Left hindlimb (tissue), 1 donor: ENCODE data around the gene TGFB2.

ENCODE experiments used
- DNase-seq: peaks from one replicate; pipeline ENCODE4 v3.0.0-alpha.2; 2018

TGFB2 gene

DNA sequence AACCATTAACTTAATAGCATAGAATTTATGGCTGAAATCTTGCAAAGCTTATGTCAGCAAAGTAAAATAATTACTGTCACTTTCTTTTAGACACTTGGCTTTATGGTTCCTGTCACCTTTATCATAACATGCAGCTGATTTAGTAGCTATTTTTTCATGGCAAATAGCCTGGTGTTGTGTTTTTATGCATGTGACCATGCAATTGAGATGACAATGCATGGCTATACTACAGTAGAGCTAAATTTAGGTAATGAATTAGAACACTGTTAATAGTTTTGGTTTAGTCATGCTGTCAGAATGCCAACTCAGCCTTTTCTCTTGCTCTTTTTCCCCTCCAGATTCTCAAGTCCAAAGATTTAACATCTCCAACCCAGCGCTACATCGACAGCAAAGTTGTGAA is 88.6 kb downstream of the TGFB2 start:
- DNase-seq, result no peak

DNA sequence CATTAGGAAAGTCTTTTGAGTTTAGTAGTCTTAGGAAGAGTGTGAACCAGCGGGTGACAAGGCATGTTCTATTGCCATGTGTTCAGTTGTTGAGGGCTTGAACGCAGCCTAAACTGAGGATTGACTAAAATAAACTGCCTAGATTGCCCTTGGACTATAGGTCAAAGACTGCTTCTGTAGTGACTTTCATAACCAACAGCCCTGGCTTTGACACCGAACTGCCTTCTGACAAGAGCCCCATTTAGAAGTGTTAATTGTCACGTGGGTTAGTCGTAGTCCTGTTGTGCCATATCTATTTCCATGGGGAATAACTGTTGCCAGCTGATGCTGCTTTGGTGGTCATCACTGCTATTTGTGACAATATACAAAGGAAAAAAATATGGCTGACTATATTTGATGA is 90.4 kb downstream of the TGFB2 start:
- DNase-seq, result no peak

GRCh38 chr1:218436346-218436745 is 91.2 kb downstream of the TGFB2 start:
- DNase-seq, result no peak

DNA sequence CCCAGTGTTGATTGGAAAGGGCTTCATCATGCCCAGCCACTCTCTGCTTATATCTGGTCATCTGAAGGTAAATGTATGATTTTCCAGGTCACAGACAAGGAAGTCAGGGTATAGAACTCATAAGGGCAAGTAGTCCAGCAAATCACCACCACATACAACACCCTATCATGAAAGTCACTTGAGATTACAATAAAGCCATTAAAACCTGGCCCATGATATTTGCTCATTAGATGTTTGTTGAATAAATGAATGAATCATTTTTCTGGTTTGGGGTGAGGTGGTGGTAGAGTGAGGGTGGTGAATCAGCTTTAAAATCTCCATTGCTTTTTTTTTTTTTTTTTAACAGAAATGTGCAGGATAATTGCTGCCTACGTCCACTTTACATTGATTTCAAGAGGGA is 91.9 kb downstream of the TGFB2 start:
- no peak for DNase-seq

DNA sequence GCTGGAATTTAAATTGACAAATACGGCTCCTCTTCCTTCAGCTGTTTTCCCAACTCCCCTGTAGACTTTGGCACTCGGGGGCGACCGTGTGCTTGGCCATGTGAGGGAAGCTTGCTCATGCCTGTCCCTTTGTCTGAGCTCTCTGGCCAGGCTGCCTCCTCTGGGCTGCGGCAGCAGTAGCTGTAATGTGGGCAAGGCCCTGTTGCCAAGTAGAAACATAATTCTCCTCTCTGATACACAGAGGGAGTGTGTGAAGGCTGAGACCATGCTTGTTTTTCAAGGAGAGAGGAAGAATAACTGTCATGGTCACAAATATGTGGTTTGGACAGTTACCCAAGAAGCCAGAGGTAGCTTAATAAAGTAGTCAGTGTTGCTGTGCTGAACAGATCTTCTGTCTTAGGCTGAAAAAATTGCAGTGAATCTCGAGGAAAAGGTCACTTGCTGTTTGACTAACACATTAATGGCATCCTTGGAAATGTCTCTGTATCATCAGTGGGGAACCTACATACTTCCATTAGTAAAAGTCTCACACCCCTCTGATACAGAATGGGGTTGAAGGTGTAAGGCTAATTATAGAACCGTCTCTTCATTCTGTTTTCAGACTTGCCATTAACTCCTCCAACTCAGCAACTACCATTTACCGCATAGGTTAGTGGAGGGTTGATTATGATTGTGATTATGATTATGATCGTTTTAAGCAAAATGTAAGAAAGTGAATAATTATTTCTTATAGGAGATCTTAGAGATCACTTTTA is 94.6 kb downstream of the TGFB2 start:
- DNase-seq, result peak; percentile 69

- no peak for DNase-seq
Observed at GRCh38 chr1:218443255-218443654, 98.1 kb downstream of the TGFB2 start.

- DNase-seq, result no peak
Observed at GRCh38 chr1:218444173-218444572, 99.0 kb downstream of the TGFB2 start.

DNA sequence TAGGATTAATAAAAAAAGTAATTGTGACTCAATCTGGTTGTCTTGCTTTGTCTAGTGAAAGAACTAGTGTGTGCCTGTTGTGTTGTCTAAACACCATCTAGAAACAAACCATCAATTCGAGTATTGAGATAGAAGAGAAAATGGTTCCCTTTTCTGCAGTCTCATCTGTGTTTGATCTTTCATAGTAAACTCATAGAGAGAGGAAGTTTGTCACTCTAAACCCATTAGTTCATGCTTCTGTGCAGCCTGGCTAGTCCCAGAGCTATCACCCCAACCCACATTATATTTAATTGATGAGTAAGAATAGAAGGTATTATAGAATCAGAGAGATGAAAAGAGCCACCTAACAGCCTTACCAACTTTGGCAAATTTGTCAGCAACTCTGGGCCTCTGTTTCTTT is 99.5 kb downstream of the TGFB2 start:
- DNase-seq, result no peak

DNA sequence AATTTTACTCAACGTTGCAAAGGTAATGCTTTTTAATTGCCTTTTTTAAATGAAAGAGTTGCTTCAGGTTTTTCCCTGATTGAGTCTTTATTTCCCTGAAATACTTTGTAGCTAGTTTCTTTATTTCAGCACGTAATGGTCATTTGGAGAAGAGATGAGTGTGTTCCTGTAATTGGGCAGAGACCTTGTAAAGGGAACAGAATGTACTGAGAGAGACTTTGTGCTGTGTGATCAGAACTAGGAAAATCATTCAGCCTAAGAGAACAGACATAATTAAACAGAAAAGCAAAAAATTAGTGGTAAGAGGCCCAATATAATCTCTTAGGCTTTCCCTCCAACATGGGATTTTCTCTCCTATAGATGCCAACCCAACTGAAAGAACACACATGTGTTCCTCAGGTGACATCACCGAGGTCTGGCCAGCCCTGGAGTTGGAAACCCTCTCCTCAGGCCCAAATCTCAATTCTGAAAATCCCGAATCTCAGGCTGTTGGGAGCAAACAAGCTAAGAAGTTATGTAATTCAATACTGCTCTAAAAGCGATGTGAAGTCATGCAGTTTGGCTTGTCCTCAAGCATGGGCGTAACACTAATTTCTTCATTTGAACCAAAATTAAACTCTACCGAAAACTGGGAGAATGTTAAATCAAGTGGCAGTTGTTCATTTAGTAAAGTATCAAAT is 102.0 kb downstream of the TGFB2 start:
- DNase-seq, result no peak

- DNase-seq, result no peak
Observed at GRCh38 chr1:218451415-218451814, 106.3 kb downstream of the TGFB2 start.

DNA sequence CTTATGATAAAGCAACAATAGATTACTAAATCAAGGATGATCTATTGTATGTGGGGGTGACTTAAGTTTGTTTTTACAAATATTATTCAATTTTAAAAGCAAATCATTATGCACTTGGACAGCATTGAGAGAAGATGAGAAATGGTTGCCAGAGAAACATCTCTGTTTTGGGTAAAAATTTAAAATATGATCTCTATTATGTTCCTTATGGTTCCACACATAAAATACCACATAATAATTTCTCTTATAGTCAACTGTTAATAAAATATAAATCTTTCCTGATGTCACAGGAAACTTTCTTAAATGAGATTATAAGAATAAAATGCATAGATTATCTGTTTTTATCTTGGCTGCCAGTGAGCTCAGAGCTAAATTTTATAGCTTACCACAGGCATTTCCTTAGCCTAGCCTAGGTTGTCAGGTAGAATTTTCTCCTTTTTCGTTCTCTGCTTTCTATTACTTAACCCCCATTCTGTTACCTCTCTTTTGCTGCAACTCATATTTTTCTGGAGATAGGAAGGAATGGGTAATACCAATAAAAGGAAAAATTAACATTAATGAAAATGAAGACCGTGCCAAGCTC is 109.7 kb downstream of the TGFB2 start:
- DNase-seq, result no peak

DNA sequence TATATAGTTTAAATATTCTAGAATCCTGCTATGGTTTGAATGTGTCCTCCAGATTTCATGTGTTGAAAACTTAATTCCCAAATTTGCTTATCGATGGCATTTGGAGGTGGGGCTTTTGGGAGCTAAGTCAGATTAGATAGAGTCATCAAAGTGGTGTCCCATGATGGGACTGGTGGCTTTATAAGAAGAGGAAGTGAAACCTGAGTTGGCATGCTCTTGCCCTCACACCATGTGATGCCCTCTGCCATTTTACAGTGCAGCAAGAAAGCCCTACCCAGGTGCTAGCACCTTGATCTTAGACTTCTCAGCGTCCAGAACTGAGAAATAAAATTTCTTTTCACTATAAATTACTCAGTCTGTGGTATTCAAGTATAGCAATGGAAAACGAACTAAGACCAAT is 111.3 kb downstream of the TGFB2 start:
- DNase-seq, result no peak

GRCh38 chr1:218459450-218459849 is 114.3 kb downstream of the TGFB2 start:
- peak; percentile 48 for DNase-seq

- DNase-seq, result peak; percentile 71
Observed at GRCh38 chr1:218459878-218460711, 115.0 kb downstream of the TGFB2 start.

DNA sequence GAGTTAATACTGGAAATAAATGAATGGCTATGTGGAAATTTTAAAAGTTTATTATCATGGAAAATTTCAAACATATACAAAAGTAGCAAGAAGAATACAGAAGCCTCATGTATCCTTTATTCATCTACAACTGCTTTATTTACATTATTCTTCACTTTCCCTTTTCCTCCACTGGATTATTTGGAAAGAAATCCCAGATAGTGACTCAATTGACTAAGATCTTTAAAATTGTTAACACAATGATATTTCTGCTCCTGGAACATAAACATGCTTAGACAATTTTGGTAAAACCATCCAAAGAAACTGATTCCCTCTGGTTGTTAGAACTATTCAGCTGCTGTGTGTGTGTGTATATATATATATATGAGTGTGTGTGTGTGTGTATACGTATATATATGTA is 116.2 kb downstream of the TGFB2 start:
- no peak for DNase-seq

DNA sequence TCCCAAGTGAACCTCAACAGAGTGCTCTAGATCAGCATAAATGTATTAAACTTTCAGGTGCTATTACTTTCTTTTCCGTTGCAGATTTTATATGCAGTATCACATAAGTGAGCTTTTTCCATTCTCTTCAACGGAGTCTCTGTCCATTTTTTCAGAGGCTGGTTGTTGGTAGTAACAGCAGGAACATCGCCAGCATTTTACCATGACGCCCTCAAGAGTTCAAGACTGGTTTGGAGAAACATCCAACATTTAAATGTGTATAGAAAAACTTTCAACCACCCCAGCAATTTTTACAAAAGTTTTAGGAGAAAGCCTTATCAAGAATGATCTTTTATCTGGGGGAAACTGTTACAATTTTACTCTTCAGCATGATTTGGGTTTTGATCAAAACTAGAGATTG is 117.0 kb downstream of the TGFB2 start:
- DNase-seq, result no peak

DNA sequence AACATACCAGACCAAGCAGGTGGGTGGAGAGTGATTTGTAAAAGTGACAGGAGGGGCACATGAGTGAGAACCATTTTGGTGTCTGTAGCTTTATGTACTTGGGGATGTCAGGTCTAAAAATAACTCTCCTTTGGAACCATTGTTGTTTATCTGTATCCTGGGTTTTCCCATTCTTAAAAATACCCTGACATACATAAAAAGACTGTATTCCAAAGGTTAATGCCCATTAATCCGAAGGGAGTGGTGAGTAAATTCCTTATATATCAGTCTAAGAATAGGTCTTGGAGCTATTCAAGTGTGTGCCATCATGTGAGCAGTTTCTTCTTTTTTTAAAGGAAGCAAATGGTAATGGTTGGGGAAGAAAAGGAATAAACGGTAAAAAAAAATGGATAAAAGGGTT is 117.5 kb downstream of the TGFB2 start:
- DNase-seq, result no peak

DNA sequence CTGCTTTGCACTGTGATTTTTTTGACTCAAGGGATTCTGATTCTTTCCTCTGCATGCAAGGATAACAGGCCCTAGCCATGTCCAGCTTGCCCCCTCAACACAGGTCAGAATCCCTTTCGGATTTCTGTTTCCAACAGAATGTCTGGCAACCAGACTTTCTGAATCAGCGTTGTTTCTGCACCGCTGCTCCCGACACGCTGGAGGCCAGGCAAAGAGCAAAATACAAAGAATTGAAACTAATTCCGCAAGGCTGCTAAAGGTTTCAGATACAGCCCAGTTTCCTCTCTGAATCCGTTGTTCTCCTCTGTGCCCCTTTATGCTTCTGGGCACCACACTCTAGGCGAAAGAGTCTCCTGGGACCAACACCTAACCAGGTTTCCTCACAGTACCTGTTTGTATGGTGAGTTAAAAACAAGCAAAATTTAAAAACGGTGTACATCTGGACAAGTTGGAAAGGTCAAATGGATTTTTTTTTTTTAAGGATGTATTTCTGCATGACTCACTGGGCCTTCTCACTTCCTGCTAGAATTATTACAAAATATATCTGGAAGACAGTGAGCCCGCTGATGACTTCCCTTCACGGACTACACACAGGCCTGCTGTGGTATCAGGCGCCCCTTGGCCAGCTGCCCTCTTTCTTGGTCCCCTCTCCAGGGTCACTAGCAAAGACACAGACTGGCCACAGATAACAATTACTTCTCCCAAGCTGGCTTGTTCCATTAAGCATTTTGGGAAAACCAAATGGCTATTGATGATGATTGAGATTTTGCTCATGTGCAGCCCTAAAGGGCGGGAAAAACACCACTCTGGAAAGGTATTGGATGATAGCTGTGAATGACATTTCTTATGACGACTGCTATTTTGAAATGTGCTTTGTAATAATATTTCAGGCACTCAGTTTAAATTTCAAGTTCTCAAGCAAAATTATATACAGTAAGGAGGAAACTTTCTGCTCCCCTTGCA is 118.3 kb downstream of the TGFB2 start:
- peak; percentile 46 for DNase-seq

DNA sequence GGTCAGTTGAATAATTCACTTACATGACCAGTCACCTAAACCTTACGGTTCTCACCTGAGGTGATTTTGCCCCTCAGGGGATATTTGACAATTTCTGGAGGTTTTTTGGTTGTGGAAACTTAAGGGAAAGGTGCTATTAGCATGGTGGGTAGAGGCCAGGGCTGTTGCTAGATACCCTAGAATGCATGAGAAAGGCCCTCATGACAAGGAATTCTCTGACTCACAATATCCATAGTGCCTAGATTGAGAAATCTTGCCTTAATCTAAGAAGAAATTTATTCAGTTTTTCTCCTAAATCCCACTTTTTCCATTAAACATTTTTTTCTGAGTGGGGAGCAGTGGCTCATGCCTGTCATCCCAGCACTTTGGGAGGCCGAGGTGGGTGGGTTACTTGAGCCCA is 119.7 kb downstream of the TGFB2 start:
- no peak for DNase-seq

- DNase-seq, result no peak
Observed at GRCh38 chr1:218466341-218467010, 121.3 kb downstream of the TGFB2 start.
